ENCODE measurements around the gene IL17RA.

Gene IL17RA

DNA sequence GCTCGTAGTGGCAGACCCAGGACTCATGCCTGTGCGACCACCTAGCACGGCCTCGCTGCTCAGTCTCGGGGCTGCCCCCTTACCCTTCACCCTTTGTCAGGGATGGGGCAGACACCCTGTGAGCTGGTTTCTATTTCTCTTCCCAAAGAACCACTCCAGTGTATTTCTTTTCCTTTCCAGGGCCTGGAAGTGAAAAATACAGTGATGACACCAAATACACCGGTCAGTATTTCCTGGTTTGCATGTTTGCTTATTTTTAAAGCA, 22.7 kb downstream of the IL17RA start:
- DNase-seq: no peak

DNA sequence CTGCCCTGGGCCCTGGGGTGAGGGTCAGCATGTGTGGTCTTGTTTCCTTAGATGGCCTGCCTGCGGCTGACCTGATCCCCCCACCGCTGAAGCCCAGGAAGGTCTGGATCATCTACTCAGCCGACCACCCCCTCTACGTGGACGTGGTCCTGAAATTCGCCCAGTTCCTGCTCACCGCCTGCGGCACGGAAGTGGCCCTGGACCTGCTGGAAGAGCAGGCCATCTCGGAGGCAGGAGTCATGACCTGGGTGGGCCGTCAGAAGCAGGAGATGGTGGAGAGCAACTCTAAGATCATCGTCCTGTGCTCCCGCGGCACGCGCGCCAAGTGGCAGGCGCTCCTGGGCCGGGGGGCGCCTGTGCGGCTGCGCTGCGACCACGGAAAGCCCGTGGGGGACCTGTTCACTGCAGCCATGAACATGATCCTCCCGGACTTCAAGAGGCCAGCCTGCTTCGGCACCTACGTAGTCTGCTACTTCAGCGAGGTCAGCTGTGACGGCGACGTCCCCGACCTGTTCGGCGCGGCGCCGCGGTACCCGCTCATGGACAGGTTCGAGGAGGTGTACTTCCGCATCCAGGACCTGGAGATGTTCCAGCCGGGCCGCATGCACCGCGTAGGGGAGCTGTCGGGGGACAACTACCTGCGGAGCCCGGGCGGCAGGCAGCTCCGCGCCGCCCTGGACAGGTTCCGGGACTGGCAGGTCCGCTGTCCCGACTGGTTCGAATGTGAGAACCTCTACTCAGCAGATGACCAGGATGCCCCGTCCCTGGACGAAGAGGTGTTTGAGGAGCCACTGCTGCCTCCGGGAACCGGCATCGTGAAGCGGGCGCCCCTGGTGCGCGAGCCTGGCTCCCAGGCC, 23.7 kb downstream of the IL17RA start:
- no peak for DNase-seq

DNA sequence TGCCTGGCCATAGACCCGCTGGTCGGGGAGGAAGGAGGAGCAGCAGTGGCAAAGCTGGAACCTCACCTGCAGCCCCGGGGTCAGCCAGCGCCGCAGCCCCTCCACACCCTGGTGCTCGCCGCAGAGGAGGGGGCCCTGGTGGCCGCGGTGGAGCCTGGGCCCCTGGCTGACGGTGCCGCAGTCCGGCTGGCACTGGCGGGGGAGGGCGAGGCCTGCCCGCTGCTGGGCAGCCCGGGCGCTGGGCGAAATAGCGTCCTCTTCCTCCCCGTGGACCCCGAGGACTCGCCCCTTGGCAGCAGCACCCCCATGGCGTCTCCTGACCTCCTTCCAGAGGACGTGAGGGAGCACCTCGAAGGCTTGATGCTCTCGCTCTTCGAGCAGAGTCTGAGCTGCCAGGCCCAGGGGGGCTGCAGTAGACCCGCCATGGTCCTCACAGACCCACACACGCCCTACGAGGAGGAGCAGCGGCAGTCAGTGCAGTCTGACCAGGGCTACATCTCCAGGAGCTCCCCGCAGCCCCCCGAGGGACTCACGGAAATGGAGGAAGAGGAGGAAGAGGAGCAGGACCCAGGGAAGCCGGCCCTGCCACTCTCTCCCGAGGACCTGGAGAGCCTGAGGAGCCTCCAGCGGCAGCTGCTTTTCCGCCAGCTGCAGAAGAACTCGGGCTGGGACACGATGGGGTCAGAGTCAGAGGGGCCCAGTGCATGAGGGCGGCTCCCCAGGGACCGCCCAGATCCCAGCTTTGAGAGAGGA, 24.5 kb downstream of the IL17RA start:
- no peak for DNase-seq

DNA sequence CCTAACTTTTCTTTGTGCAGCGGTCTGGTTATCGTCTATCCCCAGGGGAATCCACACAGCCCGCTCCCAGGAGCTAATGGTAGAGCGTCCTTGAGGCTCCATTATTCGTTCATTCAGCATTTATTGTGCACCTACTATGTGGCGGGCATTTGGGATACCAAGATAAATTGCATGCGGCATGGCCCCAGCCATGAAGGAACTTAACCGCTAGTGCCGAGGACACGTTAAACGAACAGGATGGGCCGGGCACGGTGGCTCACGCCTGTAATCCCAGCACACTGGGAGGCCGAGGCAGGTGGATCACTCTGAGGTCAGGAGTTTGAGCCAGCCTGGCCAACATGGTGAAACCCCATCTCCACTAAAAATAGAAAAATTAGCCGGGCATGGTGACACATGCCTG, 25.2 kb downstream of the IL17RA start:
- no peak for DNase-seq

DNA sequence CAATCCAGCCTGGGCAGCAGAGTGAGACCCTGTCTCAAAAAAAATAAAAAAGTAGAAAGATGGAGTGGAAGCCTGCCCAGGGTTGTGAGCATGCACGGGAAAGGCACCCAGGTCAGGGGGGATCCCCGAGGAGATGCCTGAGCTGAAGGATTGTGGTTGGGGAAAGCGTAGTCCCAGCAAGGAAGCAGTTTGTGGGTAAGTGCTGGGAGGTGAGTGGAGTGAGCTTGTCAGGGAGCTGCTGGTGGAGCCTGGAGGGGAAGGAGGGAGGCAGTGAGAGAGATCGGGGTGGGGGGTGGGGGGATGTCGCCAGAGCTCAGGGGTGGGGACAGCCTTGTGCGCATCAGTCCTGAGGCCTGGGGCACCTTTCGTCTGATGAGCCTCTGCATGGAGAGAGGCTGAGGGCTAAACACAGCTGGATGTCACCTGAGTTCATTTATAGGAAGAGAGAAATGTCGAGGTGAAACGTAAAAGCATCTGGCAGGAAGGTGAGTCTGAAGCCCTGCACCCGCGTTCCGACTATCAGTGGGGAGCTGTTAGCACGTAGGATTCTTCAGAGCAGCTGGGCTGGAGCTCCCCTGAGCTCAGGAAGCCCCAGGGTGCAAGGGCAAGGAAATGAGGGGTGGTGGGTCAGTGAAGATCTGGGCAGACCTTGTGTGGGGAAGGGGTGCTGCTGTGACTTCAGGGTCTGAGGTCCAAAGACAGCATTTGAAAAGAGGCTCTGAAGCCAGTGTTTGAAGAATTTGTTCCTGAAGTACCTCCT, 26.2 kb downstream of the IL17RA start:
- DNase-seq: no peak

DNA sequence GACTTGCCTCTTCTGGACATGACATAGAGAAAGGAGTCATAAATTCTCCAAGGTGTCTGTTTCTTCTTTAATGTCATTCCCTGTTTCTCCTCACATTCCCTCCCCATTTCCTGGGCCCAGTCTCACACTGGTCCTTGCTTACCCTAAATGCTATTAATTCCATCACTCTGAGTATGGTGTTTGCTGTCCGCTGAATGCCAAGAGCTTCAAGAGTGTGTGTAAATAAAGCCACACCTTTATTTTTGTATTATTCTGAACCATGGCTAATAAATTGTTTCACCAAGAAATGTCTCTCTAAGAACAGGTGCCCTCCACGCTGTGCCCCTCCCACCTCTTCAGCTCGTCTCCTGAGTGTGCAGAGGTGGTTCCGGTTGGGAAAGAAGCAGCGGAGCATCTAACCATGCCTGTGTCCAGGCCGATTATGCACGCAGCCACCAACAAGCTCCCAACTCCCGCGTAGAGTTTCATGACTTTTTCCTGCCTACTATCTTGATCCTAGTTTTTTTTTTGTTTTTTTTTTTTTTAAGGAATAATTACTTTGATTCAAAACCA, 27.8 kb downstream of the IL17RA start:
- no peak for DNase-seq

DNA sequence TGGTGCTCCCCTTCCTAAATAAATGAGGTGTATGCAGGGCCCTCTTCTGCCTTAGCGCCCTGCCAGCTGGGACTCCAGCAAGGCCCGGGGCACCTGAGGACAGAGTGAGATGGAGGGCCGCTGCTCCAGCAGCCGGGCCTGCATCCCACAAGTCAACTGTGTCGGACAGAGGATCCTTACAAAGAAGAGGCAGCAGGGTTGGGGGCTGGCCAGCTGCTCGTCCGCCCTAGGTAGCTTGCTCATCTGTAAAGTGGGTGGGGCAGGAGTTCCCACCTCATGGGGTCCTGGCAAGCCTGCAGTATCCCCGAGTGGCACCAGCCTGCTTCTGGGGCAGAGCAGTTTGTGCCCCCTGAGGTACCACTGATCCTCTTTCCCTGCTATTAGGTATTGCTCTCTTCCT, 28.8 kb downstream of the IL17RA start:
- DNase-seq: no peak

DNA sequence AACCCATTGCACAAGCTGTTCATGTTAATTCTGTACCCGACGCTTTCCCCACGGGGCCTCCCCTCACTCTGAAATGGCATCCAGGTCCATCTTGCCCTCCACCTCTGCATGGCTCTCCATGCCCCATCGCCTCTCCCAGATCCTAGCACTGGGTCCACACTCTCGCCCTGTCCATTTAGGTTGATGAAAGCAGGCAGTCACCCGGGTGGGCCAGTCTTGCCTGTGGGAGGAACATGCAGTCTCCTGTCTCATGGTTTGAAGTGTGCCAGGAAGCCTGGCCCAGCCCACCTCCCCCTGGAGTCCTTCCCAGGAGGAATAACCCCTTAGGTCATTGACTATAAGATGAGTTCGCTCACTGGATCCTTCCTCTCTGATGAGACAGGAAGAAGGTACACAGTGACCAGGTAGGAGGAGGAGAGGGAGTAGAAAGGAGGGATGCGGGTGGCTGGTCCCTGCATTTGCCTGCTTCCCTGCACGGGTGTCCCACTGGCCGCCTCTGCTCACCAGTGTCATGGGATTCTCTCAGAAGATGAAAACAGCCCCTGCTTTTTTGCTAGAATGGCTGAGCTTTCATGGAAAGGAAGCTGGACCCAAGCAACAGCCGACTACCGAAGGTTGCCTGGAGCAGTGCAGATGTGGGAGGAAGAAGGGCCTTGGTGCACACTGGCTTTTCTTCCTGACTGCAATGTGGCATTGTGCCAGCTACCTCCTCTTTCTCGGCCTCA, 29.5 kb downstream of the IL17RA start:
- no peak for DNase-seq

DNA sequence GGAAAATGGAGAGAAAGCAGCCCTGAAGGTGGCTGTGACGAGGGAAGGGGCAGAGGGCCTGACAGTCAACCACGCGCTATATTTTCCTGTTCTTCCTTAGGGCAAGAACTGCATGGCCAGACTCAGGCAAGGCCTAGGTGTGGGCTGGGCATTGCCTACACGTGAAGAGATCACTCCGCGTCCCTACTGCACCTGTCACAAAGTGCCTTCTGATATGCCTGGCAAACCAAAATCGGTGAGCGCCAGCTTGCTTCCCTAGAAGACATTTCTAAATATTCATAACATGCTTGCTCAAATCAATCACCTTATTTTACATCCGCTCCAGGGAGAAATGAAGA, 30.1 kb downstream of the IL17RA start:
- DNase-seq: no peak

DNA sequence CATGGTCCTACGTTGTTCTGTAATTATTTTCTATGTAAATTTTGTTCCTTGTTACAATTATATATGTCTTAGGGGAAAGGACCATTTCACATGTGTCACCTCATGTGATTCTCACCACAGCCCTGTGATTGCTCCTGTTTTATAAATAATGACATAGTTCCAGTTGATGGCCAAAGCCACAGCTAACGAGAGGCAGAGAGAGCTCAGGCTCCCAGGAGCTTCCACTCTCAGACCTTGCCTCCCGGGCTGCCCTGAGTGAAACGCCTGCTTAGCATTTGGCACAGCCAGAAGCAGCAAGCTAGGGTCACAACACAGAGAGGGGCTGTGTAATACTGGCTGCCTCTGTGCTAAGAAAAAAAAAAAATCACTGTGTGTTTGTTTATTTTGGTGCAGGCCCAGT, 30.4 kb downstream of the IL17RA start:
- no peak for DNase-seq

DNA sequence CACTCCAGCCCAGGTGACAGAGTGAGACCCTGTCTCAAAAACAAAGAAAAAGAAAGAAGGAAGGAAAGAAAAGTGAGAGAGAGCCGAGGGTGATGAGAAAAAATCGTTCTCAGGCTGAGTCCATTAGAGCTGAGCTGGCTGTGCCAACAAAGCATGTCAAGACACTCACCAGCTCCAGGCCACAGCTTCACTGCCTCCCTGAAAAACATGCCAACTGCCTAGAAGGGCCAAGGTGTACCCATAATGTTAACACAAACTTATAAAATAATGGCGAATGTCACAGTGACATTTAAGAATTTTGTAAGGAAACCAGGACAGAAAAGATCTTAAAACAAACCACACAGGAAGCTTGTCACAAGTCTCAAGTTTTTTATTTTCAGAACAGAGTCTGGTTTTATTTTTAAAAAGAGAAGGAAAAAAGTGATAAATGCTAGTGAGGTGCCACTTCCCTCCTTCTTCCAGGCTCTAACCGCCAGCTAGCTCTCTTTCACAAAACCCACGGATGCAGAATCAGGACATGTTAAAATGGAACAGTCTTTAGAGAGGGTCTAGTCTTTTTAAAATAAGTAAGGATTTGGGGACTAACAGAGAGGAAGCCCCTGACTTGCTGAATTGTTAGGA, 31.3 kb downstream of the IL17RA start:
- DNase-seq: no peak

DNA sequence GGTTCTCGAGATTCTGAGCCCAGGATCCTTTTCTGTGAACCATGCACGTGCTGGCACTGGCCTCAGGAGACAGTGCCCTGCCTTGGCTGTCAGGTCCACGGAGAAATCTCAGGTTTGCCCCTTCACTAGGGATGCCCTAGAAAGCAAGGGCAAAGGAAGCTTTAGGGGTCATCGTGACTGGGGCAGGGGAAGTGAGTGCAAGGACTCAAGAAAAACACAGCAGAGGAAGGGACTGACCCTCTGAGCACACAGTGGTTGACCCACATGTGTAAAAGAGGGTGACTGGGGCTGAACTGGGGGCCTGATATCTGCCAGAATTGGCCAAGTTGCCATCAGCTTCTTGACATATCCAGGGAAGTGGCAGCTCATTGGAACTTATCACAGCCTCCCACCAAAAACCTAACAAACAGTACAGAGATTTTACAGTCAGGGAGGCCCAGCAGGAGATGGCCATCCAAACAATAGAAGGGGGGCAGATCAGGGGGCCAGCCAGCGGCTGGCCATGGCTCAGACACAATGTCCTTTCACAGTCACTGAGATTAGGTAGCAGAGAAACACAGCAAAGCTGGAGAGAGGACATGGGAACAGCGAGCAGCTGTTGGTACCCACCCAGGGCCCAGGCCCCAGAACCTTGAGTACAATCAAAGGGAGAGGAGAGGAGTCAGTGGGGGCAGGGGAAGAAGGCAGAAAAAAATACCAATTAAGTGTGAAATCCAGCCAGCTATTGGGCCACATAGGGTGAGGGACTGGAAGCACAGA, 32.0 kb downstream of the IL17RA start:
- no peak for DNase-seq

DNA sequence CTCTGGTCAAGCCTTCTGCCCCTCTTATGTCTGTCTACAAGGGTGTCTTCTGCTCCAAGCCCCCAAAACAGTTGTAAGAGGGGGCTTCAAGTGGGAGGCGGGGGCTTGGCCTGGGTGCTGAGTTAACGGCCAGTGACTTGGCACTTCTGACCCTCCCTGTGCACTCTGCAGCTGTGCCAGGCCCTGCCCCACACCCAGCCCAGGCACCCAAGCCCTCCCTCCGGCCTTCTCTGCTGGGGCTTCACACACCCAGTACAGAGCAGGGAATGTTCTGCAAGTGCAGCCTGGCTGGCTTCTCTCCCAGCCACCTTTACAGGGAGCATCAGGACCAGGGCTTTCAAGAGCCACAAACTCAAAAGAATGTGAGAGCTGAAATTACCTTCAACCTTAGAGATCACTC, 32.6 kb downstream of the IL17RA start:
- no peak for DNase-seq

DNA sequence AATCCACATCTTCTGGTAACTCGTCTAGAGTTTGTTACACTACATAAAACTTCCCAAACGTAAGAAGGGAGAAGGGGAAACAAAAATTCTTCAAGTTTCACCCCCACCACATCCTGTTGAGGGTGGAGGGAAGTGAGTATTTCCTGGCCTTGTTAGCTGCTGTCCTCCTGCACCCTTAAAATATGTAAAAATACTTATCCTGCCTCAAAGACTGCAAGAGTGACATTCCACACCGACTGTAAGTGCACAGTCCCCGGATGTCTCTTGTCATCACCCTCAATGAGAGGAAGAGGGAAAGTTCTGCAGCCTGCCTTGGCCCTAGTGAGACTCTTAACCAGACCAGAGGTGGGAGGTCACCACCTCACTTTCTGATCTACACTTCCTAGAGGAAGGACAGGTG, 33.1 kb downstream of the IL17RA start:
- DNase-seq: no peak

DNA sequence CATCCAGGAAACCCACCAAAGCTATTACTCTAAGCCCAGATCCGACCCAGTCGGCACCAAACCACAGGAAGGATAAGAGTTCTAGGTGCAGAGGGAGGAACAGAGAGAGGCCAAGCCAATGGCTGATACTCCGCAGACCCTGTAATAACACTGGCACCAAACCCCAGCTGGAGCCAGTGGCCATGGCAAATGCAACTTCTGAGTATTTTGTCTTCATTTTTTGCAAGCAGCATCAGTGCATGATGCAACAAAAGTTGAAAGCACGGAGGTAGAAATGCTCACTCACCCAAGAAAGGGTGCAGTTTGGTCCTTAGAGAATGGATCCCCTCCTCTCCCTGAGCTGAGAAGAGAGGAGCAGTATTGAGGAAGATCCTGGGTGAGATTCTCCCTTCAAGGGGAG, 33.5 kb downstream of the IL17RA start:
- no peak for DNase-seq

DNA sequence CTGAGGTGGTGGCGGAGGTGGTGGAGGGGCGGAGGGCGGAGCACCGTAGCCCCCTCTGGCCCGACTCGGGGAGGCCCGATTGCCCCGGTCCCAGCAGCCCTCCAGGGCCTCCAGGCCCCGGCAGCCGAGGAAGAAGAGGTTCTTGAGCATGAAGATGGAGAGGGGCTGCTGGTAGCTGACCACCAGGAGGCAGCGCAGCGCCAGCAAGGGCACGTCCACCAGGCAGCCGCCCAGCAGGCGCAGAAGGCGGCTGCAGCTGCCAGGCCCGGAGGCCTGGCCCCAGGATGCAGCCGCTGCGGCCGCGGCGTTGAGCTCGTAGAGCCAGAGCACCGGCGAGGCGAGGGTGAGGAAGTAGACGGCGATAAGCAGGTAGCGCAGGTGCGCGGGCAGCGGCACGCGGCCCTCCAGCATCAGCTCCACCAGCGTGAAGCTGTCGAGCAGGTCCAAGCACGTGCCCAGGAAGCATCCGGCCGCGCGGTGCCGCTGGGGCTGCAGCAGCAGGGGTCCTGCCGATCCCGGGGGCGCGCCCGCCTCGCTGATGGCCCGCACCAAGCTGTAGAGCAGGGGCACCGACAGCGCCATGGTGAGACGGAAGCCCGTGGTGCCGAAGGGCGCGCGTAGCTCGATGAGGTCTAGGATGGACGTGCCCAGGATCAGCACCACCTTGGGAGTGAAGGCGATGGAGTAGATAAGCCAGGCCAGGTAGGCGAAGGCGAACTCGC, 34.8 kb downstream of the IL17RA start:
- no peak for DNase-seq

DNA sequence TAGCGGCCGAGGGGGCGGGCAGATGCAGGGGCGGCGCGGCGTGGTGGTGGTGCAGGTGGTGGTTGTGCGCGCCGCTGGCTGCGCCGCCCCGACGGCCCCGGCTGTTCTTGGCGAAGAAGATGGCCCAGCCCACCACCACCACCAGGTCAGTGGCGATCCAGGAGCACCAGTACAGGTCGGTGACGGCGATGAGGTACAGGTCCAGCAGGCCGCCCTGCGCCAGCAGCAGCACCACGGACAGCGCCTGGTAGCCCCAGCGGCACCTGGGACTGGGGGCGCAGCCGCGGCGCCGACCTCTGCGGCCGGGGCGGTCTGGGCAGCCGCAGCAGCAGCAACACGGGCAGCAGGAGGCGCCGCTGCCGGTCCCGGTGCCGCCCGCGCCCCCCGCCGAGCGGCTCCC, 35.5 kb downstream of the IL17RA start:
- peak; percentile 44 for DNase-seq

DNA sequence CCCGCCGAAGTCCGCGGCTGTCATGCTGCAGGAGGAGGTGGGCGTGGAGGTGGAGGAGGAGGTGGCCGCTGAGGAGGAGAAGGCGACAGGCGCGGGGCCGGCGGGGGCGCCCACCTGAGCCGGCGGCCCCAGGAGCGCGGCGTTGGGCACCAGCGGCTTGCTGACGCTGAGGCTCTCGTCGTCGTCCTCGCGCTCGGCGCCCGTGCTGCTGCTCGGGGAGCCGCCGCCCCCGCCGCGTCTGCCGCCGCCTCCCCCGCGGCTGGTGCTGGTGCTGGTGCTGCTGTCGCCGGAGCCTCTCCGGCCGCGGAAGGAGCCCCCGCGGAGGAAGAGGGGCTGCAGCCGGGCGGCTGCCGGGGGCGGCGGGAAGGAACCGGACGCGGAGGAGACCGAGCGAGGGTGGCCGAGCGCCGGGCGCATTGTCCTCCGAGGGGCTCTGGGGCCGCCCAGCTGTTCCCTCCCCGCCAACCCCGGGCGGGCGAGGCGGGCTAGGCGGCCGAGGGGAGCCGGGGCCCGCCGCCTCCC, 36.0 kb downstream of the IL17RA start:
- DNase-seq: no peak

DNA sequence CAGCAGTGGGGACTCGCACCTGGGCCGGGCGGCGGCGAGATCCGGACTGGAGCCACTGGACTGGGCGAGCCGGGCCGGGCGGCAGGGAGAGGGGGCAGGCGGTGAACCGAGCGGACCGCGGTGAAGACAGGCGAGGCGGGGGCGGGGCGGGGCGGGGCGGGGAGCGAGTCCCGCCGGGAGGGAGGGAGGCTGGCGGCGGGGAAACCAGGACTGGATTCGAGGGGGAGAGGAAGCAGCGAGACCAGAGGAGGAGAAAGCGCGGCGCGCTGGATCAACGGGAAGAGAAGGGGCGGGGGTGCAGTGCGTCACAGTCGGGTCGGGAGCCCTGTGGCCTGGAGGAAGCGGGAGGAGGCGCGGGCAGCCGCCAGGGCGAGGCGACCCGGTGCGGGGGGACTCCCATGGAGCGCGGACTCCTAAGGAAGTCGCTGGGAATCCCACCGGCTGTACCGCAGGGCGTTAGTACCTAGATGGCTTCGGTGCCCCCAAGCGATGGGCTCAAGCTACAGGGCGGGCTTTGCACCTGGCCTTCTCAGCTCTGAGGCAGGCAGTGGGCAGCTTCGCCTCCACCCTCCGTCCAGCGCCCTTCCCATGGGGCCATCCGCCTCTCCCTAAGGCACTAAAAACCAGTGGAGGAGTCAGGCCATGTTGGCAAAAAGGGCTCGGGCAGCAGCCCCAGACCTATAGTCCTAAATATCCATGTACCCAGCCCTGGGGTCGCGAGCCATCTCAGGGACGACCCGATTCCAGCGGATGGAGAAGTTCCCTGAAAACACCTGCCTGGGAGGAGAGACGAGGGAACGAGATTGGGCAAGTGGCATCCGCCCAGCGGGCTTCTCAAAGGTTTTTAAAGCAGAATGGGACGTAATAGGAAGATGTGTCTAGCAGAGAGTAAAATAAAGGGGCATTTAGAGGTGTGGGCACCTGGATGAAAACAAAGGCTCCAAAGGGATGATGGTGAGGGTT, 36.7 kb downstream of the IL17RA start, which contains the start of gene TMEM121B:
TMEM121B (minus strand) TSS at position 128 of the 963 bp plus-strand sequence. CDS start 233 bp downstream, outside the sequence.
- DNase-seq: no peak
